Thyroid gland (tissue), 4 donors: Measurements from ENCODE around the gene SH2D3C. TPM values are rescaled to one million over a fixed set of nuclear protein-coding genes. Genes with fewer than 3 reads are reported as not detected.
A peak's percentile ranks its signal among the peaks of the same experiment; 100 is the strongest.

Experiments used
- DNase-seq, 2 donors: peaks; one replicate each; pipeline ENCODE4 v3.0.0-alpha.2; 2019
- H3K27ac ChIP-seq, 3 donors: fragments of 200-600 bp; sonication (generic); 1 replicate in 2 of 3; 2 replicates in 1 of 3; pipeline ENCODE4 v1.5.1; 2016 to 2019; ENCODE audit warnings: mild to moderate bottlenecking in 1 of 3, moderate library complexity in 1 of 3
- H3K27me3 ChIP-seq: fragments of 200-600 bp; sonication (generic); one replicate; pipeline ENCODE4 v1.5.1; 2019
- H3K36me3 ChIP-seq, 2 donors: fragments of 200-600 bp; sonication (generic); one replicate each; pipeline ENCODE4 v1.5.1; 2016 to 2019
- H3K4me1 ChIP-seq, 2 donors: fragments of 200-600 bp; sonication (generic); one replicate each; pipeline ENCODE4 v1.5.1; 2017 to 2019
- H3K4me3 ChIP-seq, 3 donors: fragments of 200-600 bp; sonication (generic); replicated peaks in 1 of 3; 1 replicate in 2 of 3; 2 replicates in 1 of 3; pipeline ENCODE4 v1.5.1; 2016; ENCODE audit warnings: mild to moderate bottlenecking in 1 of 3
- H3K9me3 ChIP-seq: fragments of 200-600 bp; sonication (generic); one replicate; pipeline ENCODE4 v1.5.1; 2017
- CTCF ChIP-seq, 6 experiments: fragments of 200-600 bp in 3 of 6; fragments of 450-650 bp in 3 of 6; sonication (generic) in 3 of 6; IDR thresholded peaks; one replicate each; pipeline ENCODE4 v1.5.1; 2016 to 2019; ENCODE audit warnings: antibody characterized with exemption in 6 of 6, mild to moderate bottlenecking in 2 of 6, inconsistent platforms in 1 of 6, moderate library complexity in 1 of 6
- POLR2A ChIP-seq, 2 donors: fragments of 450-650 bp; IDR thresholded peaks; one replicate each; pipeline ENCODE4 v1.6.1; 2017; ENCODE audit warnings: antibody characterized with exemption in 2 of 2, mild to moderate bottlenecking in 2 of 2, moderate library complexity in 1 of 2
- WGBS, 2 donors: methylation state at CpG; one replicate each; pipeline ENCODE4 v1.1.5; 2017; 5-methylcytosine and 5-hydroxymethylcytosine counted together
- intact Hi-C: fragments of 100-400 bp; cut with DNase I; formaldehyde crosslinking; loops from one replicate; pipeline ENCODE4 v1.15.1; 2023
- total RNA-seq, 4 donors: library from RNA; depleted of rRNA; stranded (reverse); fragments of >200 nt; gene quantifications; one replicate each; pipeline ENCODE4 v1.2.3, GENCODE V29; 2016

Gene SH2D3C, protein sequence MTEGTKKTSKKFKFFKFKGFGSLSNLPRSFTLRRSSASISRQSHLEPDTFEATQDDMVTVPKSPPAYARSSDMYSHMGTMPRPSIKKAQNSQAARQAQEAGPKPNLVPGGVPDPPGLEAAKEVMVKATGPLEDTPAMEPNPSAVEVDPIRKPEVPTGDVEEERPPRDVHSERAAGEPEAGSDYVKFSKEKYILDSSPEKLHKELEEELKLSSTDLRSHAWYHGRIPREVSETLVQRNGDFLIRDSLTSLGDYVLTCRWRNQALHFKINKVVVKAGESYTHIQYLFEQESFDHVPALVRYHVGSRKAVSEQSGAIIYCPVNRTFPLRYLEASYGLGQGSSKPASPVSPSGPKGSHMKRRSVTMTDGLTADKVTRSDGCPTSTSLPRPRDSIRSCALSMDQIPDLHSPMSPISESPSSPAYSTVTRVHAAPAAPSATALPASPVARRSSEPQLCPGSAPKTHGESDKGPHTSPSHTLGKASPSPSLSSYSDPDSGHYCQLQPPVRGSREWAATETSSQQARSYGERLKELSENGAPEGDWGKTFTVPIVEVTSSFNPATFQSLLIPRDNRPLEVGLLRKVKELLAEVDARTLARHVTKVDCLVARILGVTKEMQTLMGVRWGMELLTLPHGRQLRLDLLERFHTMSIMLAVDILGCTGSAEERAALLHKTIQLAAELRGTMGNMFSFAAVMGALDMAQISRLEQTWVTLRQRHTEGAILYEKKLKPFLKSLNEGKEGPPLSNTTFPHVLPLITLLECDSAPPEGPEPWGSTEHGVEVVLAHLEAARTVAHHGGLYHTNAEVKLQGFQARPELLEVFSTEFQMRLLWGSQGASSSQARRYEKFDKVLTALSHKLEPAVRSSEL
- 10 to 100 TPM; 10.0 to 24.9 (median 18.2) TPM for total RNA-seq

GRCh38 chr9:127778280-127779135 lies at the start of gene SH2D3C:
SH2D3C (minus strand) TSS chr9:127778666; CDS start chr9:127778627, 39 bp downstream.
- no peak for DNase-seq
- Histone ChIP-seq H3K27ac (peak within 1 kb of the TSS in 2 of 3 donors; percentile 28 to 36), H3K9me3 (no peaks in the 10 kb centered on the region), H3K36me3 (no peaks in the 10 kb centered on the region), H3K27me3 (no peaks in the 10 kb centered on the region), H3K4me1 (peaks cover 0 to 15% of the 10 kb centered on the region in 2 donors), H3K4me3 (no peak within 1 kb of the TSS)
- WGBS, 2 donors: 48 to 59% methylated on average over 10 to 12 of the region's 13 CpGs
- no peak for TF ChIP-seq CTCF (IDR thresholded peaks at IDR 0.05)
- no peak for TF ChIP-seq POLR2A (IDR thresholded peaks at IDR 0.05)
- intact Hi-C loops: no loop called here

DNA sequence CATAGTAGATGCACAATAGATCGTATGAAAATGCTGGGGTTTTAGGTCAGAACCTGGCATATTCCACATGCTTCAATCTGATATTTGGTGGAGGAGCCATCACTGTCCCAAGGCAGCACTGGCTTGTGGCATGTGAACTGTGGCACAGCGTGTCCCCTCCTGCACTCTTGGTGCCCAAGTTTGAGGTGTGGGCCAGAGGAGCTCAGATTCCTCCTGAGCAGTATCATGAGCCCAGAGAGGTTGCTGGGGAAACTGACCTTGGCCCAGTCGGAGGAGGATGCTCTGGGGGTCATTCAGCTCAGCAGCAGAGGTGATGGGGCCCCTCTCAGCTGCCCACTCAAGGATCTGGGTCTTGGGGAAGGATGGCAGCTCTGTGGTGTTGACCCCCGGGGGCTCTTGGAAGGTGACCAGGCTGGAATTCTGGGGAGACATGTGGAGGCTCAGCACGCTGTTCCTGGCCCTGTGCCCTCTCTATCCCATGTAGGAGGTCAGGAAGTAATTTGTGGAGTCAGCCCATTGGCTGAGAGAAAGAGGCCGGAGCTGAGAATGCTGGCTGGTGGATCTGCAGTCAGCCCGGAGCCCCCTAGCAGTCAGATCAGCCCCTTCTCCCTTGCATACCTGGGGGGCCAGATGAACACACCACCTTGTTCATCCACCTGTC lies 47.9 kb upstream of the SH2D3C start:
- 56 to 68% methylated on average over 4 to 6 of the region's 7 CpGs for WGBS, 2 donors
- H3K27me3 ChIP-seq: no peaks in the 10 kb centered on the region
- H3K4me1 ChIP-seq: peaks cover 20 to 54% of the 10 kb centered on the region in 2 donors
- no peak overlapping the region for H3K4me3 ChIP-seq
- no peak overlapping the region for H3K27ac ChIP-seq
- TF ChIP-seq POLR2A (IDR thresholded peaks at IDR 0.05) (no peak), CTCF (IDR thresholded peaks at IDR 0.05) (no peak)
- intact Hi-C loops: no loop called here
- no peaks in the 10 kb centered on the region for H3K9me3 ChIP-seq
- no peak for DNase-seq
- H3K36me3 ChIP-seq: peaks cover 11 to 13% of the 10 kb centered on the region in 2 donors

GRCh38 chr9:127825319-127826051 lies 47.0 kb upstream of the SH2D3C start:
- Histone ChIP-seq H3K4me3 (peak overlapping the region in 1 of 3 donors; percentile 11), H3K9me3 (no peaks in the 10 kb centered on the region), H3K4me1 (peaks cover 20 to 54% of the 10 kb centered on the region in 2 donors), H3K27me3 (no peaks in the 10 kb centered on the region), H3K36me3 (peaks cover 11 to 13% of the 10 kb centered on the region in 2 donors), H3K27ac (no peak overlapping the region)
- 39 to 59% methylated on average over 18 to 19 of the region's 42 CpGs for WGBS, 2 donors
- no peak for TF ChIP-seq POLR2A (IDR thresholded peaks at IDR 0.05)
- TF ChIP-seq CTCF (IDR thresholded peaks at IDR 0.05): peak; percentile 18 to 64 (median 38)
- intact Hi-C loops: no loop called here
- peak; percentile 83 to 84 for DNase-seq

- Histone ChIP-seq H3K27ac (peak overlapping the region in 1 of 3 donors; percentile 2), H3K9me3 (no peaks in the 10 kb centered on the region), H3K36me3 (peaks cover 31 to 33% of the 10 kb centered on the region in 2 donors), H3K27me3 (no peaks in the 10 kb centered on the region), H3K4me1 (peaks cover 7 to 31% of the 10 kb centered on the region in 2 donors), H3K4me3 (no peak overlapping the region)
- intact Hi-C loops: no loop called here
- WGBS, 2 donors: 29 to 37% methylated on average over 4 of the region's 4 CpGs
- peak; percentile 75 for DNase-seq
- TF ChIP-seq CTCF (IDR thresholded peaks at IDR 0.05) (no peak), POLR2A (IDR thresholded peaks at IDR 0.05) (no peak)
Observed at GRCh38 chr9:127822108-127822507, 43.6 kb upstream of the SH2D3C start.
